BJ (cell line): ENCODE results near the gene NDUFC2. TPM values are rescaled to one million over a fixed set of nuclear protein-coding genes. Genes with fewer than 3 reads are reported as not detected.

ENCODE experiments used
- CTCF ChIA-PET: fragments of 350-600 bp; formaldehyde crosslinking; extraction: SDS; loops from one replicate; lab custom pipeline; 2021; ENCODE audit warnings: antibody characterized with exemption, inconsistent platforms; lab: Yijun Ruan, JAX
- POLR2A ChIA-PET: fragments of 300-600 bp; sonication (Branson Sonifier 250); formaldehyde crosslinking; extraction: SDS; loops from one replicate; lab custom pipeline; 2021; ENCODE audit warnings: antibody characterized with exemption; lab: Charles Lee
- DNase-seq: peaks from one replicate; pipeline ENCODE4 v3.0.0-alpha.2; 2011; ENCODE audit warnings: low read depth
- H3K27me3 ChIP-seq: 2 replicates; pipeline ENCODE4 v1.6.0; 2011; ENCODE audit warnings: low read length; ENCODE audit not compliant: control insufficient read depth, insufficient read depth
- H3K36me3 ChIP-seq: 2 replicates; pipeline ENCODE4 v1.5.1; 2011; ENCODE audit warnings: low read length; ENCODE audit not compliant: control insufficient read depth, insufficient read depth
- H3K4me3 ChIP-seq: 2 replicates; pipeline ENCODE4 v1.5.1; 2011; ENCODE audit warnings: low read depth, mild to moderate bottlenecking, control low read depth, low read length
- CTCF ChIP-seq: IDR thresholded peaks from 2 replicates; pipeline ENCODE4 v1.5.1; 2011; ENCODE audit warnings: low read depth, mild to moderate bottlenecking, control low read depth, inconsistent platforms, low read length, moderate library complexity; ENCODE audit not compliant: insufficient read depth
- polyA plus RNA-seq: library from polyadenylated mRNA; depleted of rRNA; stranded (reverse); fragments of >200 nt; gene quantifications from 2 replicates; pipeline ENCODE4 v1.2.3, GENCODE V29; 2011

The NDUFC2 gene
- polyA plus RNA-seq, 1 experiment: 150 TPM

GRCh38 chr11:78071717-78072116, 7.9 kb downstream of the NDUFC2 start:
- no peaks in the 10 kb centered on the region for H3K27me3 ChIP-seq
- POLR2A ChIA-PET: no interaction called here
- CTCF ChIA-PET: no interaction called here
- peaks cover 6% of the 10 kb centered on the region; the same call in 1 of the 2 replicates for H3K36me3 ChIP-seq
- DNase-seq: no peak
- H3K4me3 ChIP-seq: no peak overlapping the region
- TF ChIP-seq CTCF: no peak

- H3K27me3 ChIP-seq: no peaks in the 10 kb centered on the region
- H3K36me3 ChIP-seq: peaks cover 6% of the 10 kb centered on the region; the same call in 1 of the 2 replicates
- no peak overlapping the region for H3K4me3 ChIP-seq
- CTCF ChIA-PET: interaction anchor here (0.6 to 1.2 kb wide), 2 partner anchors 25 to 39 kb away, joined by 3 to 4 read pairs; no protein-coding TSS in a partner anchor
- no peak for TF ChIP-seq CTCF
- no peak for DNase-seq
- POLR2A ChIA-PET: no interaction called here
These were observed 9.0 kb downstream of the NDUFC2 start for GRCh38 chr11:78070621-78071020.

GRCh38 chr11:78069465-78069864, 10.2 kb downstream of the NDUFC2 start:
- ChIA-PET POLR2A (interaction anchor here (0.6 kb wide), 1 partner anchor 10 kb away, joined by 3 read pairs; no protein-coding TSS in a partner anchor), CTCF (interaction anchor here (0.8 kb wide), 1 partner anchor 9 kb away, joined by 3 read pairs; no protein-coding TSS in a partner anchor)
- TF ChIP-seq CTCF: no peak
- no peak for DNase-seq
- Histone ChIP-seq H3K4me3 (no peak overlapping the region), H3K27me3 (no peaks in the 10 kb centered on the region), H3K36me3 (peaks cover 6% of the 10 kb centered on the region; the same call in 1 of the 2 replicates)

DNA sequence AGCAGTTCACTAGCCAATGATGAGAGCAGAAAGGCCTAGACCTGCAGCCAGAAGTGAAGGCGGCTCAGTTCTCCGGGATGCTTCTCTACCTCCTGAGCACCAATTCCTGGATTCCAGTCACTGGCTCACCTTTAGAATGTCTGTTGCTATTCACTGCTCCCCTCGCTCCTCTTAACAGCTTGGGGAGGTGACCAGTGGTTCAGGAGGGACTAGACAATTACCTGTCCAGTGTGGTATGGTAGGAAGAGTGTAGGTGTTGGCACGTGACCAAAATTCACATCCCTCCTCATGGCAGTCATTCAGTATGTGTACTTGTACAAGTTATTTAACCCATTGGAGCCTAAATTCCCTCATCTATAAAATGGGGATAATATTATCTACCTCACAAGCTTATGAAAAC, 12.0 kb downstream of the NDUFC2 start:
- no peaks in the 10 kb centered on the region for H3K27me3 ChIP-seq
- TF ChIP-seq CTCF: no peak
- ChIA-PET POLR2A (no interaction called here), CTCF (interaction anchor here (1.4 kb wide), 1 partner anchor 22 kb away, joined by 6 read pairs; no protein-coding TSS in a partner anchor)
- DNase-seq: no peak
- peaks cover 6% of the 10 kb centered on the region; the same call in 1 of the 2 replicates for H3K36me3 ChIP-seq
- H3K4me3 ChIP-seq: no peak overlapping the region

DNA sequence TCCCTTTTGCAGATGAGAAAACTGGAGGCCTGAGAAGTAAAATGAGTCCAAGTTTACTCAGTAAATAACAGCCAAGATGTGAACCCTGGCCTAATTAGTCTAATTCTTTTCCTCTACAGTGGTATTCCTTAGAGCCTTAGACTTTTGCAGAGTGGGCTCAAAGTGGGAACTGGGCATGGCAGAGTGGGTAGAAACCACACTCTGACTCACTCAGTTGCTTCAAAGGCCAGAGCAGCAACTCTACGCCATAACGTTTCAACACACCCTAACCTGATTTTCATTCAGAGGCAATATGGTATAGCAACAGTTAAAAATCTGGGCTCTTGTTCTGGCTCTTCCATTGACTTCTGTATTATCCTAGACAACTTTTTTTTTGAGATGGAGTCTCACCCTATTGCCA, 13.2 kb downstream of the NDUFC2 start:
- Histone ChIP-seq H3K4me3 (no peak overlapping the region), H3K36me3 (peaks cover 5% of the 10 kb centered on the region; the same call in 1 of the 2 replicates), H3K27me3 (no peaks in the 10 kb centered on the region)
- DNase-seq: no peak
- ChIA-PET CTCF (no interaction called here), POLR2A (no interaction called here)
- TF ChIP-seq CTCF: no peak
